HS-27A (cell line): ENCODE data around the gene RAD18.

ENCODE experiments used
- DNase-seq: peaks from one replicate; pipeline ENCODE4 v3.0.0-alpha.2; 2012; ENCODE audit warnings: low read depth, missing footprints

The RAD18 gene

GRCh38 chr3:8864402-8865350 lies 98.6 kb downstream of the RAD18 start:
- no peak for DNase-seq

GRCh38 chr3:8863891-8864290 lies 99.4 kb downstream of the RAD18 start:
- DNase-seq = no peak

DNA sequence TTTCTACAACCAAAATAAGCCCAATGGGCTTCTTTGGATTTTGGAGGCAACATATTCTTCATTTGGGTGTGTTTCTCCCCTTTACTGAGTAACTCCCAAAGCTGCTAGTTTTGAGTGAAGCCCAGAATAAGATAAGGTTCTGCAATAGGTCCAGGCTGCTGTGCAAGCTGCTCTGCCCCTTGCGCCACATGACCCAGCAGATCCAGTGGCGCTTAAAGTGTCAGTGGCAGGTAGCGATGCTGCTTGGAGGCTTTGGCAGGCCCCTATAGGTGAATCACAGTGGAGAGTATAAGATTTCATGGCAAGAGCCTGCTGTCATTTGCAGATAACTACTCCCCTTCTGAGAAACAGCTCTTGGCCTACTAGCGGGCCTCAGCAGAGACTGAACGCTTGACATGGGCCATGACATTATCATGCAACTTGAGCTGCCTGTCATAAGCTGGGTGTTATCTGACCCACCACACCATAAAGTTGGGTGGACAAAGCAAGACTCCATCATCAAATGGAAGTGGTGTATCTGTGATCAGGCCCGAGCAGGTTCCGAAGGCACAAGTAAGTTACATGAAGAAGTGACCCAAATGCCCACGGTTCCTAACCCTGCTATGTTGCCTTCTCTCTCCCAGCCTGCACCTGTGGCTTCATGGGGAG lies 105.4 kb downstream of the RAD18 start:
- no peak for DNase-seq

DNA sequence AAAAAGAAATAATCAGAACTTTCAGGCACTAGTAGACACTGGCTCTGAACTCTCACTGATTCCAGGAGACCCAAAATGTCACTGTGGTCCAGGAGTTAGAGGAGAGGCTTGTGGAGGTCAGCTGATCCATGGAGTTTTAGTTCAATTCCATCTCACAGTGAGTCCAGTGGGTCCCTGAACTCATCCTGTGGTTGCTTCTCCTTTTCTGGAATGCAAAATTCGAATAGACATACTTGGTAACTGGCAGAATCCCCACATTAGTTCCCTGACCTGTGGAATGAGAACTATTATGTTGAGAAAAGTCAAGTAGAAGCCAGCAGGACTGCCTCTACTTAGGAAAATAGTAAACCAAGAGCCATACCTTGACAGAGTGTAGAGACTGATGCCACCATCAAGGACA lies 106.6 kb downstream of the RAD18 start:
- DNase-seq = no peak

- no peak for DNase-seq
Observed at GRCh38 chr3:8856071-8856470, 107.2 kb downstream of the RAD18 start.

DNA sequence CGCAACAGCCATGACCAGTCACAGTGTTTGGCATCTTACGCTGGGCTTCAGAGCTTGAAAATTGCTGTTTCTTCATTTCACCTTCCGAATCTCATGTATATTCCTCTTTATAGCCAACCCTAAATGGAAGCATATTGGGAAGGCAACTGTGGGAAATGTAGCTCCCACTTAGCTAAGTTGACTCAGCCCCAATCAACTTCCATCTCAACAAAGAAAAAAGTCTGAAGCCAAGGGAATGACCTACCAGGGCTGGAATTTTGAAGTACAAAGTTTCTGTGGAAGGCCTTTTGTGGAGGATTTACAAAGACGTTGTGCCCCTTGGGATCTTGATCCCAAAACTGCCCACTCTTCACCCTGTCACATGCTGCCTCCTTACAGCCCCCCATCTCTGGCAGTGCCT lies 108.6 kb downstream of the RAD18 start:
- DNase-seq = no peak

- no peak for DNase-seq
Observed at GRCh38 chr3:8853081-8853480, 110.2 kb downstream of the RAD18 start.

DNA sequence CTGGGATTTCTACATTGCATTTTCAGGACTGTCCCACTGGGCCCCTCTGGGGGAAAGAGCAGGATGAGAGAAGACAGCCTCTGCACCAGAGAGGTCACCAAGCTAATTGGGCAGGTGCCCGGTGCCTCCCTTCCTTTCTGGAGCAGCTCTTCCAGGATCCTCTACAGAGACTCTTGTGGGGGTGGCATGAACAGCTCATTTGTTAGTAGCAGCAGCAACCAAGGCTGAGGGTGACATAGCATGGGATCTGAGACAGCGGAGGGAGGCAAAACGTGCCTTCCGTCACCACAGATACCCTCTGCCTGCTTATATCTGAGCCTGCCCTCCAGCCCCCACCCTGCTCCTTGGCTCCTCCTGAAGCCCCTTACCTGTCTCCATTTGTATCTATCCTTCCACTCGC lies 110.8 kb downstream of the RAD18 start:
- no peak for DNase-seq

GRCh38 chr3:8851703-8852102 lies 111.6 kb downstream of the RAD18 start:
- DNase-seq = peak; percentile 88

DNA sequence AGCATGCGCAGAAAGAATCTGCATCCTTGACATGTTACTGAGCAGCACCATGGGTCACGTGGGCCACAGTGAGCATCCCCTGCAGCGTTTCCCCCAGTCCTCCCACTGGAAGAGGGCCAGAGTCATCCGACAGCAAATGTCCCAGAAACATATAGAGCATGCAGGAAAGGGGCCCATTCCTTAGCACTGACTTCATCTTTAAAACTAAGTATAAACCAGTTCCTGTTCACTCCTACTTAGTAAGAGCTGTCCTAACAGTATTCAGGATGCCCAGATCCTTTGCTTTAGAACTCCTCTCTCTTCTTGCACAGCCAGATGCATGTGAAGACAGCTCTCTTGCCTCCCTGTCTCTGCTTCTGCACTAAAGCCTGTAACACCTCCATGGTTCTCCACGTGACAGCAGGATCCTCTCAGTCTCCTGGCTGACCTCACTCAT lies 114.6 kb downstream of the RAD18 start:
- peak; percentile 71 for DNase-seq

- DNase-seq = no peak
Observed at GRCh38 chr3:8847317-8847716, 116.0 kb downstream of the RAD18 start.

- no peak for DNase-seq
Observed at GRCh38 chr3:8846176-8846575, 117.1 kb downstream of the RAD18 start.

DNA sequence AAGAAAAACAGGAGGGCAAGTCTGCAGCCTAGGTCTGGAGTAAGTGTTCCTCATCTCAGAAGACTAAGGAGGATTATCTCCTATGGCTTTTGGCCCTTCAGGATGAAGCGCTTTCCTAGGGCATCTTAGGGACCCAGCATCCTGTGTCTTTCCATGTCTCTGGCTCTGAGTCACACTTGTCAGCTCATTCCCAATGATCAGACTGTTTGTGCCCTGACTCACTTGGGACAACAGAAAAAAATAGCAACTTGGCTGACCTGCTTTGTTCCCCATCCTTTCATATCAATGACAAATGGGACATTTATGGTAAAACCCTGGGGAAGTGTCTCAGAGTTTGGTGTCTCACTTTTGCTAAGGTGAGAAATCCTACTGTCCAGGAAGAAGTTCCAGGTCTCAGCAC lies 117.6 kb downstream of the RAD18 start:
- no peak for DNase-seq

DNA sequence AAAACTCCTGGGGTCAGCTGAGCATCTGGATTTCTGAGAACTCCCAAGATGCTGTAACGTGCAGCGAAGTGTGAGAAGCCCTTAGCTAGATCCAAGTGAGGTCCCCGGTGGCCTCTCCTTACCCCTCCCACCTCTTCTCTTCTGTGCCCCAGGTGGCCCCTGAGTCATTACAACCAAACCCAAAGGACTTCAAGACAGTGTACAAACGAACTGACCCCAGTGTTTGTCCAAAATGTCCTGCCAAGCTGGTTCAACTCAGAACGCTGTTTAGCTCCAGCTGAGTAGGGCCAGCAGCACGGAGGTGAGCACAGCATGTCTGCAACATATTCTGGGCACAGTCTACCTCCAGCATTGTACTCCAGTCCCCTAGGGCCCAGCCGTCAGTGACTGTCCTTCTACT lies 119.9 kb downstream of the RAD18 start:
- DNase-seq = no peak

GRCh38 chr3:8842293-8842692 lies 121.0 kb downstream of the RAD18 start:
- no peak for DNase-seq

DNA sequence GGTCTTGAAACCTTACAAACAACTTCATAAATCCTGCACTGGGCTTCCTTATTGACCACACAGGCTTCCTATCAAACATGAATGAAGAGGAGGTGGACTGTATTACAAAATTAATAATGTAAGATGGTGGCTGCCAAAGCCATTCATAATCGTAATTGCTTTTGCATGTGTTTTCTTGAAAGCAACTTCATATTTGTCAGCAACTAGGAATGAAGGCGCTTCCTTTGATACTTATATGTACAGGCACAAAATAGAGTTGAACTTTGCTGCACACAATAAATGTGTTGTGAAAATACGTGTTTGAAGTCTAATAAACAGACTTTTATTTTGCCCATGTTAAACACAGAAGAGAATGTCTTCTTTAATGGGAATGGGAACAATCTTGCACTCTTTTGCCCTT lies 121.8 kb downstream of the RAD18 start:
- DNase-seq = no peak

GRCh38 chr3:8840556-8840955 lies 122.7 kb downstream of the RAD18 start:
- peak; percentile 77 for DNase-seq

DNA sequence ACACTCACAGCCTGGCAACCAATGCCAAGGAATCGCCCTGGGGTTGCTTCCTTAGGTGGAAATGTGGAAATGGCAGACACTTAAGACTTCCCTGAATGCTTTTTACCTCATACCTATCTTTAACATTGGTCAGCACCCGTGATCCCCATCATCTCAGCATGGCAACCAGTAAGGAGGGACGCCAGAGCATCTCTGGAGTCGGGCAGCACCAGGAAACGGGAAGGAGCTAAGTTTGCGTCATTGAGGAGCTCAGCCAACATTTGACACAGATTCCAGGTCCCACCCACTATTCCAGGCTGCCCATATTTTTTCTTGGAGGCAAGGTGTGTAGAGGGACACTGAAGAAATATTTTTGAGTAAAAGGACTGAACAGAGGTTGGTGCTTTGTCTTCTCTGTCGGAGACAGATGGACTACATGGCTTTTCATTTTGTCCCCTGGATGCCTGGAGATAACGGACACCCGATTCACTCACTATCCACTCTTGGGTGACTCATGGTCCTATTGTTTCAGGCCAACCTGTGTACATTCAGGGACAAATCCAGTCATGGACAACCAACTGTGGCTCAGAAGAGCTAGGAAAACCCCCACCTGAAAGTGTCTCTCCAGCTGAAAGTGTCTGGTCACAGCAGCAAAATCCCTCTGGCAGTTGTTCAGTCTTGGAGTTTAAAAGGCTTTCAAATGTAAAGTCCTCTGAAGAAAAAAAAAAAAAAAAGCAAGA lies 123.5 kb downstream of the RAD18 start:
- DNase-seq = no peak

DNA sequence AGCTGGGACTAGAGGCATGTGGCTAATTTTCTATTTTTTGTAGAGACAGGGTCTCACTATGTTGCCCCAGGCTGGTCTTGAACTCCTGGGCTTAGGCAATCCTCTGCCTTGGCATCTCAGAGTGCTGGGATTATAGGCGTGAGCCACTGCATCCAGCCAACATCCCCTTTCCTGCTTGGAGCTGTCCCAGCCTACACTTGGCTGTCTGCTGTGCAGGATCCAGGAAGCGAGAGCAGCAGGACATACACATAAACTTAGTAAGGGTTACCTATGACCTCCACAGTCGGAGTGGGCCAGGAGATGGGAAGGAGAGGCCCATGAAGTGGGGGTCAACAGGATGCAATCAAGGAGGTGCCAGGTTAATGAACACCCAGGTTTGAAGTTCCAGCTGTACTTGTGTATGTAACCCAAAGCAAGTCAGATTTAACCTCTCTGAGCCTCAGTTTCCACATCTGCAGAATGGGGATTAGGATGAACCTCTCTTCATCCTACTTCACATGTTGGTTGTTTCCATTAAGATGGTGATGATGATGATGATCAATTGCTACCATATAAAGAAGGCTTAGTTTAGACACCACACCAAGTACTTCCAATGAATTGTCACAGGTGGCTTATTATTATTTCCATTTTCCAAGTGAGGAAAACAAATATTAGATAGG lies 124.4 kb downstream of the RAD18 start:
- DNase-seq = no peak

- DNase-seq = no peak
Observed at GRCh38 chr3:8838234-8838633, 125.0 kb downstream of the RAD18 start.

GRCh38 chr3:8837162-8837561 lies 126.1 kb downstream of the RAD18 start:
- peak; percentile 69 for DNase-seq

DNA sequence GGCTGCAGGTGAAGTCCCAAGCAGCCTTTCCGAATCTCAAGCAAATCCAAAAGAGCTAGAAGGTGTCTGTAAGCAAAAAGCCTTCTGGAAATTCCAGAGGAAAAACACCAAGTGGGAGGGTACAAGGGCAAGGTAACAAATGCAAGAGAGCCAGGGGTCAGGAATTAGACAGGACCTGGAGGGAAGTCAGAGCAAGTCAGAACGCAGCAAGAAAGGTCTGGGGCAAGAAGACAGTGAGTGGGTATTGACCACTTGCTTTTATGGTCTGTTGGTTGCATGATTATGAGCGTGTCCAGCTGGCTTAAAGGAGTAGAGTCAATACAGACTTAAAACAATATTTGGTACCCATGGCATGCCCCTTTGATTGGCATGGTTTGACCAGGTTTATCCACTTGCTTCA lies 127.2 kb downstream of the RAD18 start:
- DNase-seq = no peak
